ENCODE results near the gene CD8B. TPM values are rescaled to one million over a fixed set of nuclear protein-coding genes. Genes with fewer than 3 reads are reported as not detected.

Gene CD8B
- total and polyA plus RNA-seq, 2 of the 13 experiments (the other 11 are each of a cell fraction or from before 2014, with no cell fraction given) = 0.04 TPM; not detected in 1

DNA sequence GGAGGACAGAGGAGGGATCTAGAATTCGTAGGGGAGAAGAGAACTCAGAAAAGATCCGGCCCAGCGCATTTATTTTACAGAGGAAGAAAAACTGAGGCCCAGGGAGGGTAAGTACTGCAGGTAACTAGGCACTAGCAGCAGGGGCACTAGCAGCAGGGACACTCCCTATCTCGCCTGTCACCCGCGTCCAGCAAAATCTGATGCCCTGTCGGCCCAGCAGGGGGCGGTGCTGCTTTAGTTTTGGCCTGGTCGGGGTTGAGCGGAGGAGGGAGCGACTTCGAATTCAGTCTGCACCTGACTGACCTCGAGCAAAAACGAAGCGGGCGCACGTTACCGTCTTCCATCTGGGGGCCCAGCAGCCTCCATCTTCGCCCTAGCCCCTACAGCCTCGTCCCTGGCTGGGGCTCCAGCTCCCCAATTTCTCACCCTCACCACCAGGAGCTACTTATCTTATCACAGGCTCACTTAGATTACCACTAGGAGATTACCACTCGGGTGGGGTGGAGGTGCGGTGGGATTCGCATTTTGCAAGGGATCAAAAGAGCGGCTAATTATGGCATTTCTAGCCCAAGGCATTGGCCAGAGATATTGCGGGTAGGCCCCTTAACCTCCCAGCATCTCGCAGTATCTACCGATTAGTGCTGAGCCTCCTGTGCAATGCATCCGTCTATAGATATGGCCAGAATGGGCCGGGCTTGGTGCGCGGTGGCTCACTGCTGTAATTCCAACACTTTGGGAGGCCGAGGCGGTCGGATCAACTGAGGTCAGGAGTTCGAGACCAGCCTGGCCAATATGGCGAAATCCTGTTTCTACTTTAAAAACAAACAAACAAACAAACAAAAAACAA, 53.1 kb downstream of the CD8B start (continued):
- TF ChIP-seq, protein P1, sequence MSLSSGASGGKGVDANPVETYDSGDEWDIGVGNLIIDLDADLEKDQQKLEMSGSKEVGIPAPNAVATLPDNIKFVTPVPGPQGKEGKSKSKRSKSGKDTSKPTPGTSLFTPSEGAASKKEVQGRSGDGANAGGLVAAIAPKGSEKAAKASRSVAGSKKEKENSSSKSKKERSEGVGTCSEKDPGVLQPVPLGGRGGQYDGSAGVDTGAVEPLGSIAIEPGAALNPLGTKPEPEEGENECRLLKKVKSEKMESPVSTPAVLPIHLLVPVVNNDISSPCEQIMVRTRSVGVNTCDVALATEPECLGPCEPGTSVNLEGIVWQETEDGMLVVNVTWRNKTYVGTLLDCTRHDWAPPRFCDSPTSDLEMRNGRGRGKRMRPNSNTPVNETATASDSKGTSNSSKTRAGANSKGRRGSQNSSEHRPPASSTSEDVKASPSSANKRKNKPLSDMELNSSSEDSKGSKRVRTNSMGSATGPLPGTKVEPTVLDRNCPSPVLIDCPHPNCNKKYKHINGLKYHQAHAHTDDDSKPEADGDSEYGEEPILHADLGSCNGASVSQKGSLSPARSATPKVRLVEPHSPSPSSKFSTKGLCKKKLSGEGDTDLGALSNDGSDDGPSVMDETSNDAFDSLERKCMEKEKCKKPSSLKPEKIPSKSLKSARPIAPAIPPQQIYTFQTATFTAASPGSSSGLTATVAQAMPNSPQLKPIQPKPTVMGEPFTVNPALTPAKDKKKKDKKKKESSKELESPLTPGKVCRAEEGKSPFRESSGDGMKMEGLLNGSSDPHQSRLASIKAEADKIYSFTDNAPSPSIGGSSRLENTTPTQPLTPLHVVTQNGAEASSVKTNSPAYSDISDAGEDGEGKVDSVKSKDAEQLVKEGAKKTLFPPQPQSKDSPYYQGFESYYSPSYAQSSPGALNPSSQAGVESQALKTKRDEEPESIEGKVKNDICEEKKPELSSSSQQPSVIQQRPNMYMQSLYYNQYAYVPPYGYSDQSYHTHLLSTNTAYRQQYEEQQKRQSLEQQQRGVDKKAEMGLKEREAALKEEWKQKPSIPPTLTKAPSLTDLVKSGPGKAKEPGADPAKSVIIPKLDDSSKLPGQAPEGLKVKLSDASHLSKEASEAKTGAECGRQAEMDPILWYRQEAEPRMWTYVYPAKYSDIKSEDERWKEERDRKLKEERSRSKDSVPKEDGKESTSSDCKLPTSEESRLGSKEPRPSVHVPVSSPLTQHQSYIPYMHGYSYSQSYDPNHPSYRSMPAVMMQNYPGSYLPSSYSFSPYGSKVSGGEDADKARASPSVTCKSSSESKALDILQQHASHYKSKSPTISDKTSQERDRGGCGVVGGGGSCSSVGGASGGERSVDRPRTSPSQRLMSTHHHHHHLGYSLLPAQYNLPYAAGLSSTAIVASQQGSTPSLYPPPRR (CRISPR knock-in tag; IDR thresholded peaks at IDR 0.05; ENCODE audit: borderline replicate concordance) = peak; percentile 33; the same call in 1 of the 2 replicates
- TF ChIP-seq, protein P2, sequence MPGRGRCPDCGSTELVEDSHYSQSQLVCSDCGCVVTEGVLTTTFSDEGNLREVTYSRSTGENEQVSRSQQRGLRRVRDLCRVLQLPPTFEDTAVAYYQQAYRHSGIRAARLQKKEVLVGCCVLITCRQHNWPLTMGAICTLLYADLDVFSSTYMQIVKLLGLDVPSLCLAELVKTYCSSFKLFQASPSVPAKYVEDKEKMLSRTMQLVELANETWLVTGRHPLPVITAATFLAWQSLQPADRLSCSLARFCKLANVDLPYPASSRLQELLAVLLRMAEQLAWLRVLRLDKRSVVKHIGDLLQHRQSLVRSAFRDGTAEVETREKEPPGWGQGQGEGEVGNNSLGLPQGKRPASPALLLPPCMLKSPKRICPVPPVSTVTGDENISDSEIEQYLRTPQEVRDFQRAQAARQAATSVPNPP (CRISPR knock-in tag; IDR thresholded peaks at IDR 0.05) = no peak
- TF ChIP-seq ZNF674 (CRISPR knock-in tag; IDR thresholded peaks at IDR 0.05; ENCODE audit: low read depth) (no peak), HMG20A (CRISPR knock-in tag; IDR thresholded peaks at IDR 0.05; ENCODE audit: borderline replicate concordance) (0 out of 2 replicates have a peak, but pooled peaks have one; percentile 11), ZNF577 (CRISPR knock-in tag; IDR thresholded peaks at IDR 0.05; ENCODE audit: borderline replicate concordance, low read depth) (0 out of 2 replicates have a peak, but pooled peaks have one; percentile 11), TBX3 (IDR thresholded peaks at IDR 0.05; ENCODE audit: borderline replicate concordance) (no peak), GABPA (IDR thresholded peaks at IDR 0.05; ENCODE audit: low read depth, low read length) (no peak), GABPA (CRISPR knock-in tag; IDR thresholded peaks at IDR 0.05; ENCODE audit: low read depth) (0 out of 2 replicates have a peak, but pooled peaks have one; percentile 7), ZFY (CRISPR knock-in tag; IDR thresholded peaks at IDR 0.05) (0 out of 2 replicates have a peak, but pooled peaks have one; percentile 29), ZNF652 (CRISPR knock-in tag; IDR thresholded peaks at IDR 0.05; ENCODE audit: borderline replicate concordance, low read depth) (no peak), BCL6 (CRISPR knock-in tag; IDR thresholded peaks at IDR 0.05) (peak; percentile 68; the same call in 1 of the 2 replicates), HNF4A (CRISPR knock-in tag; IDR thresholded peaks at IDR 0.05) (no peak), SIN3A (IDR thresholded peaks at IDR 0.05; ENCODE audit: borderline replicate concordance, low read depth, low read length) (no peak), ZNF891 (CRISPR knock-in tag; IDR thresholded peaks at IDR 0.05) (no peak)
- TF ChIP-seq, protein P3, sequence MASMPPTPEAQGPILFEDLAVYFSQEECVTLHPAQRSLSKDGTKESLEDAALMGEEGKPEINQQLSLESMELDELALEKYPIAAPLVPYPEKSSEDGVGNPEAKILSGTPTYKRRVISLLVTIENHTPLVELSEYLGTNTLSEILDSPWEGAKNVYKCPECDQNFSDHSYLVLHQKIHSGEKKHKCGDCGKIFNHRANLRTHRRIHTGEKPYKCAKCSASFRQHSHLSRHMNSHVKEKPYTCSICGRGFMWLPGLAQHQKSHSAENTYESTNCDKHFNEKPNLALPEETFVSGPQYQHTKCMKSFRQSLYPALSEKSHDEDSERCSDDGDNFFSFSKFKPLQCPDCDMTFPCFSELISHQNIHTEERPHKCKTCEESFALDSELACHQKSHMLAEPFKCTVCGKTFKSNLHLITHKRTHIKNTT (CRISPR knock-in tag; IDR thresholded peaks at IDR 0.05) = no peak
- TF ChIP-seq, protein P4, sequence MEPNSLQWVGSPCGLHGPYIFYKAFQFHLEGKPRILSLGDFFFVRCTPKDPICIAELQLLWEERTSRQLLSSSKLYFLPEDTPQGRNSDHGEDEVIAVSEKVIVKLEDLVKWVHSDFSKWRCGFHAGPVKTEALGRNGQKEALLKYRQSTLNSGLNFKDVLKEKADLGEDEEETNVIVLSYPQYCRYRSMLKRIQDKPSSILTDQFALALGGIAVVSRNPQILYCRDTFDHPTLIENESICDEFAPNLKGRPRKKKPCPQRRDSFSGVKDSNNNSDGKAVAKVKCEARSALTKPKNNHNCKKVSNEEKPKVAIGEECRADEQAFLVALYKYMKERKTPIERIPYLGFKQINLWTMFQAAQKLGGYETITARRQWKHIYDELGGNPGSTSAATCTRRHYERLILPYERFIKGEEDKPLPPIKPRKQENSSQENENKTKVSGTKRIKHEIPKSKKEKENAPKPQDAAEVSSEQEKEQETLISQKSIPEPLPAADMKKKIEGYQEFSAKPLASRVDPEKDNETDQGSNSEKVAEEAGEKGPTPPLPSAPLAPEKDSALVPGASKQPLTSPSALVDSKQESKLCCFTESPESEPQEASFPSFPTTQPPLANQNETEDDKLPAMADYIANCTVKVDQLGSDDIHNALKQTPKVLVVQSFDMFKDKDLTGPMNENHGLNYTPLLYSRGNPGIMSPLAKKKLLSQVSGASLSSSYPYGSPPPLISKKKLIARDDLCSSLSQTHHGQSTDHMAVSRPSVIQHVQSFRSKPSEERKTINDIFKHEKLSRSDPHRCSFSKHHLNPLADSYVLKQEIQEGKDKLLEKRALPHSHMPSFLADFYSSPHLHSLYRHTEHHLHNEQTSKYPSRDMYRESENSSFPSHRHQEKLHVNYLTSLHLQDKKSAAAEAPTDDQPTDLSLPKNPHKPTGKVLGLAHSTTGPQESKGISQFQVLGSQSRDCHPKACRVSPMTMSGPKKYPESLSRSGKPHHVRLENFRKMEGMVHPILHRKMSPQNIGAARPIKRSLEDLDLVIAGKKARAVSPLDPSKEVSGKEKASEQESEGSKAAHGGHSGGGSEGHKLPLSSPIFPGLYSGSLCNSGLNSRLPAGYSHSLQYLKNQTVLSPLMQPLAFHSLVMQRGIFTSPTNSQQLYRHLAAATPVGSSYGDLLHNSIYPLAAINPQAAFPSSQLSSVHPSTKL (CRISPR knock-in tag; IDR thresholded peaks at IDR 0.05) = peak; percentile 58
